ENCODE measurements around the gene RBM26. TPM values are rescaled to one million over a fixed set of nuclear protein-coding genes. Genes with fewer than 3 reads are reported as not detected.
"Not testable (repeated sequence)": the region's sequence is repeated elsewhere in the genome, so short reads cannot be mapped to it uniquely, and the experiment has no call there.

RBM26 gene
- total RNA-seq, 2 experiments from 2014 or later, result 50.6 to 52.0 TPM

GRCh38 chr13:79287939-79288795 is 117.9 kb downstream of the RBM26 start:
- no peak for ATAC-seq
- Mint-ChIP-seq H3K27me3 (ENCODE audit: low read depth) (peaks cover 5% of the 10 kb centered on the region), H3K4me1 (ENCODE audit: low read depth) (no peaks in the 10 kb centered on the region), H3K36me3 (ENCODE audit: low read depth) (no peaks in the 10 kb centered on the region), H3K27ac (no peak overlapping the region), H3K9me3 (ENCODE audit: insufficient read depth) (no peaks in the 10 kb centered on the region), H3K4me3 (no peak overlapping the region)
- ChIA-PET POLR2A (no interaction called here), CTCF (interaction anchor here (0.5 kb wide), 1 partner anchor 251 kb away, joined by 3 read pairs; no protein-coding TSS in a partner anchor)
- DNase-seq, result no peak

GRCh38 chr13:79285159-79285558 is 120.9 kb downstream of the RBM26 start:
- H3K9me3 Mint-ChIP-seq (ENCODE audit: insufficient read depth), result no peaks in the 10 kb centered on the region
- ATAC-seq (no peak), DNase-seq (no peak)
- H3K27me3 Mint-ChIP-seq (ENCODE audit: low read depth), result peaks cover 2% of the 10 kb centered on the region
- CTCF ChIA-PET, result interaction anchor here (1.3 kb wide), 1 partner anchor 28 kb away, joined by 3 read pairs; no protein-coding TSS in a partner anchor
- H3K4me3 Mint-ChIP-seq, result no peak overlapping the region
- no peaks in the 10 kb centered on the region for H3K4me1 Mint-ChIP-seq (ENCODE audit: low read depth)
- POLR2A ChIA-PET, result no interaction called here
- no peak overlapping the region for H3K27ac Mint-ChIP-seq
- H3K36me3 Mint-ChIP-seq (ENCODE audit: low read depth), result no peaks in the 10 kb centered on the region

- no peak for ATAC-seq
- H3K4me3 Mint-ChIP-seq, result no peak overlapping the region
- CTCF ChIA-PET, result interaction anchor here (0.6 kb wide), 1 partner anchor 46 kb away, joined by 3 read pairs; no protein-coding TSS in a partner anchor
- H3K4me1 Mint-ChIP-seq (ENCODE audit: low read depth), result no peaks in the 10 kb centered on the region
- no peak overlapping the region for H3K27ac Mint-ChIP-seq
- POLR2A ChIA-PET, result no interaction called here
- no peaks in the 10 kb centered on the region for H3K36me3 Mint-ChIP-seq (ENCODE audit: low read depth)
- no peaks in the 10 kb centered on the region for H3K9me3 Mint-ChIP-seq (ENCODE audit: insufficient read depth)
- no peaks in the 10 kb centered on the region for H3K27me3 Mint-ChIP-seq (ENCODE audit: low read depth)
- no peak for DNase-seq
These were observed 122.3 kb downstream of the RBM26 start for GRCh38 chr13:79283742-79284141.

GRCh38 chr13:79282976-79283375 is 123.1 kb downstream of the RBM26 start:
- Mint-ChIP-seq H3K4me1 (ENCODE audit: low read depth) (no peaks in the 10 kb centered on the region), H3K4me3 (no peak overlapping the region), H3K36me3 (ENCODE audit: low read depth) (no peaks in the 10 kb centered on the region), H3K27ac (no peak overlapping the region), H3K9me3 (ENCODE audit: insufficient read depth) (no peaks in the 10 kb centered on the region), H3K27me3 (ENCODE audit: low read depth) (no peaks in the 10 kb centered on the region)
- CTCF ChIA-PET, result no interaction called here
- POLR2A ChIA-PET, result no interaction called here
- ATAC-seq (no peak), DNase-seq (no peak)

- ChIA-PET POLR2A (no interaction called here), CTCF (no interaction called here)
- Mint-ChIP-seq H3K9me3 (ENCODE audit: insufficient read depth) (no peaks in the 10 kb centered on the region), H3K27me3 (ENCODE audit: low read depth) (no peaks in the 10 kb centered on the region), H3K36me3 (ENCODE audit: low read depth) (no peaks in the 10 kb centered on the region), H3K27ac (no peak overlapping the region), H3K4me3 (no peak overlapping the region), H3K4me1 (ENCODE audit: low read depth) (no peaks in the 10 kb centered on the region)
- ATAC-seq (no peak), DNase-seq (no peak)
These were observed 123.5 kb downstream of the RBM26 start for GRCh38 chr13:79282508-79282907.

- H3K4me1 Mint-ChIP-seq (ENCODE audit: low read depth), result no peaks in the 10 kb centered on the region
- CTCF ChIA-PET, result no interaction called here
These were observed 124.7 kb downstream of the RBM26 start for GRCh38 chr13:79281339-79281747.

GRCh38 chr13:79279735-79280134 is 126.3 kb downstream of the RBM26 start:
- CTCF ChIA-PET; H3K9me3 Mint-ChIP-seq (ENCODE audit: insufficient read depth); POLR2A ChIA-PET; H3K36me3 Mint-ChIP-seq (ENCODE audit: low read depth); H3K4me1 Mint-ChIP-seq (ENCODE audit: low read depth); H3K27ac Mint-ChIP-seq; DNase-seq; H3K4me3 Mint-ChIP-seq; ATAC-seq; H3K27me3 Mint-ChIP-seq (ENCODE audit: low read depth): not testable (repeated sequence)

More at GRCh38 chr13:79281339-79281747, 124.7 kb downstream of the RBM26 start:
- H3K27me3 Mint-ChIP-seq (ENCODE audit: low read depth), result no peaks in the 10 kb centered on the region
- H3K27ac Mint-ChIP-seq, result no peak overlapping the region
- POLR2A ChIA-PET, result no interaction called here
- ATAC-seq, result no peak
- H3K4me3 Mint-ChIP-seq, result no peak overlapping the region
- H3K9me3 Mint-ChIP-seq (ENCODE audit: insufficient read depth), result no peaks in the 10 kb centered on the region
- no peaks in the 10 kb centered on the region for H3K36me3 Mint-ChIP-seq (ENCODE audit: low read depth)
- no peak for DNase-seq

GRCh38 chr13:79273045-79273444 is 133.0 kb downstream of the RBM26 start:
- POLR2A ChIA-PET, result no interaction called here
- CTCF ChIA-PET, result no interaction called here
- H3K27me3 Mint-ChIP-seq (ENCODE audit: low read depth), result peaks cover 5% of the 10 kb centered on the region
- DNase-seq (no peak), ATAC-seq (no peak)
- no peak overlapping the region for H3K4me3 Mint-ChIP-seq
- no peak overlapping the region for H3K27ac Mint-ChIP-seq
- H3K9me3 Mint-ChIP-seq (ENCODE audit: insufficient read depth), result no peaks in the 10 kb centered on the region
- H3K36me3 Mint-ChIP-seq (ENCODE audit: low read depth), result no peaks in the 10 kb centered on the region
- no peaks in the 10 kb centered on the region for H3K4me1 Mint-ChIP-seq (ENCODE audit: low read depth)

GRCh38 chr13:79271616-79272015 is 134.4 kb downstream of the RBM26 start:
- DNase-seq, result no peak
- Mint-ChIP-seq H3K9me3 (ENCODE audit: insufficient read depth) (no peaks in the 10 kb centered on the region), H3K27me3 (ENCODE audit: low read depth) (peaks cover 5% of the 10 kb centered on the region), H3K4me1 (ENCODE audit: low read depth) (no peaks in the 10 kb centered on the region), H3K27ac (no peak overlapping the region), H3K4me3 (no peak overlapping the region), H3K36me3 (ENCODE audit: low read depth) (no peaks in the 10 kb centered on the region)
- ChIA-PET CTCF (no interaction called here), POLR2A (no interaction called here)
- no peak for ATAC-seq

- ATAC-seq (no peak), DNase-seq (no peak)
- Mint-ChIP-seq H3K27me3 (ENCODE audit: low read depth) (peaks cover 5% of the 10 kb centered on the region), H3K4me3 (no peak overlapping the region), H3K27ac (no peak overlapping the region), H3K9me3 (ENCODE audit: insufficient read depth) (no peaks in the 10 kb centered on the region), H3K4me1 (ENCODE audit: low read depth) (no peaks in the 10 kb centered on the region), H3K36me3 (ENCODE audit: low read depth) (no peaks in the 10 kb centered on the region)
- CTCF ChIA-PET, result no interaction called here
- POLR2A ChIA-PET, result no interaction called here
These were observed 135.2 kb downstream of the RBM26 start for GRCh38 chr13:79270859-79271258.
